Measurements from ENCODE around the gene KISS1.

GRCh38 chr1:204241050-204241449, 44.8 kb upstream of the KISS1 start:
- TF ChIP-seq POLR2A (IDR thresholded peaks at IDR 0.05) (no peak), POLR2AphosphoS5 (IDR thresholded peaks at IDR 0.05) (no peak)
